IMR-90 (cell line): ENCODE measurements around the gene COX6B1. TPM values are rescaled to one million over a fixed set of nuclear protein-coding genes. Genes with fewer than 3 reads are reported as not detected.
A peak's percentile ranks its signal among the peaks of the same experiment; 100 is the strongest.

Source experiments
- ATAC-seq: fragments of 200-7000 bp; cut with Tn5 transposase; 2 replicates; pipeline ENCODE4 v1.9.1; 2020; ENCODE audit warnings: low read depth, mild to moderate bottlenecking, moderate library complexity
- BruUV-seq: library from RNA; stranded (reverse); fragments of 400-500 nt; replicated peaks from 2 replicates; lab custom pipeline; 2021; lab: Mats Ljungman, UMichigan
- CTCF ChIA-PET: fragments of 300-600 bp; formaldehyde crosslinking; extraction: SDS; loops from one replicate; lab custom pipeline; 2021; ENCODE audit warnings: antibody characterized with exemption; lab: Yijun Ruan, JAX
- POLR2A ChIA-PET: fragments of 300-600 bp; sonication (Branson Sonifier 250); formaldehyde crosslinking; loops from one replicate; lab custom pipeline; 2022; ENCODE audit warnings: antibody characterized with exemption; ENCODE audit not compliant: unreplicated experiment; lab: Charles Lee
- DNase-seq: peaks from one replicate; pipeline ENCODE4 v3.0.0; 2013
- H2AFZ ChIP-seq: replicated peaks from 2 replicates; pipeline ENCODE3; 2013; ENCODE audit warnings: low read length, mild to moderate bottlenecking; ENCODE audit not compliant: poor library complexity
- H2AK5ac ChIP-seq: 2 replicates; pipeline ENCODE4 v1.6.1; 2013; ENCODE audit warnings: low read depth, low read length, inconsistent platforms
- H2AK9ac ChIP-seq: replicated peaks from 2 replicates; pipeline ENCODE3; 2013; ENCODE audit warnings: mild to moderate bottlenecking, low read depth, low read length, moderate library complexity; ENCODE audit not compliant: poor library complexity
- H2BK120ac ChIP-seq: 2 replicates; pipeline ENCODE4 v1.6.1; 2013; ENCODE audit warnings: low read depth, low read length, inconsistent platforms
- H2BK15ac ChIP-seq: 3 replicates; pipeline ENCODE4 v1.6.1; 2013; ENCODE audit warnings: low read depth, low read length, inconsistent platforms
- H2BK20ac ChIP-seq: 2 replicates; pipeline ENCODE4 v1.6.1; 2013; ENCODE audit warnings: low read depth, mild to moderate bottlenecking, inconsistent platforms, low read length, moderate library complexity
- H2BK5ac ChIP-seq: 2 replicates; pipeline ENCODE4 v1.6.1; 2013; ENCODE audit warnings: mild to moderate bottlenecking, low read depth, low read length, inconsistent platforms; ENCODE audit not compliant: poor library complexity, severe bottlenecking
- H3K14ac ChIP-seq: replicated peaks from 2 replicates; pipeline ENCODE4 v1.6.1; 2013; ENCODE audit warnings: low read depth, low read length, inconsistent platforms
- H3K18ac ChIP-seq: 2 replicates; pipeline ENCODE4 v1.6.1; 2013; ENCODE audit warnings: low read depth, low read length, control low read depth
- H3K23ac ChIP-seq: 2 replicates; pipeline ENCODE4 v1.6.1; 2013; ENCODE audit warnings: low read depth, low read length, inconsistent platforms
- H3K27ac ChIP-seq: 2 replicates; pipeline ENCODE4 v1.5.1; 2013; ENCODE audit warnings: mild to moderate bottlenecking, control low read depth, low read length; ENCODE audit not compliant: insufficient read depth
- H3K27me3 ChIP-seq: 2 replicates; pipeline ENCODE4 v1.6.1; 2013; ENCODE audit warnings: low read length; ENCODE audit not compliant: control insufficient read depth, insufficient read depth
- H3K36me3 ChIP-seq: 2 replicates; pipeline ENCODE4 v1.6.1; 2013; ENCODE audit warnings: low read length, mixed read lengths; ENCODE audit not compliant: control insufficient read depth, insufficient read depth
- H3K4ac ChIP-seq: 2 replicates; pipeline ENCODE4 v1.6.1; 2013; ENCODE audit warnings: low read depth, low read length, inconsistent platforms
- H3K4me1 ChIP-seq: 2 replicates; pipeline ENCODE4 v1.6.1; 2013; ENCODE audit warnings: low read length, mixed read lengths; ENCODE audit not compliant: control insufficient read depth, insufficient read depth
- H3K4me2 ChIP-seq: 2 replicates; pipeline ENCODE4 v1.6.1; 2013; ENCODE audit warnings: low read depth, mild to moderate bottlenecking, control low read depth, low read length, moderate library complexity
- H3K4me3 ChIP-seq: 2 replicates; pipeline ENCODE4 v1.5.1; 2013; ENCODE audit warnings: low read depth, mild to moderate bottlenecking, control low read depth, low read length, moderate library complexity; ENCODE audit not compliant: insufficient read depth
- H3K56ac ChIP-seq: 2 replicates; pipeline ENCODE4 v1.6.1; 2013; ENCODE audit warnings: low read length, inconsistent platforms; ENCODE audit not compliant: insufficient read depth; ENCODE audit errors: extremely low read depth
- H3K79me1 ChIP-seq, 2 experiments: 2 replicates each; pipeline ENCODE4 v1.6.1; 2013; ENCODE audit warnings: low read length in 2 of 2, inconsistent platforms in 1 of 2, low read depth in 1 of 2
- H3K9ac ChIP-seq: 2 replicates; pipeline ENCODE4 v1.6.1; 2013; ENCODE audit warnings: low read depth, low read length, control low read depth
- H3K9me1 ChIP-seq: 2 replicates; pipeline ENCODE4 v1.6.1; 2013; ENCODE audit warnings: low read length, inconsistent platforms; ENCODE audit not compliant: insufficient read depth
- H3K9me3 ChIP-seq: 2 replicates; pipeline ENCODE4 v1.6.1; 2013; ENCODE audit warnings: low read length; ENCODE audit not compliant: control insufficient read depth, insufficient read depth
- H4K20me1 ChIP-seq: 2 replicates; pipeline ENCODE4 v1.6.1; 2013; ENCODE audit warnings: low read length, inconsistent platforms; ENCODE audit not compliant: insufficient read depth
- H4K5ac ChIP-seq: 2 replicates; pipeline ENCODE4 v1.6.1; 2013; ENCODE audit warnings: mild to moderate bottlenecking, low read depth, low read length, control low read depth
- H4K8ac ChIP-seq, 2 experiments: 2 replicates each; pipeline ENCODE4 v1.6.1; 2013; ENCODE audit warnings: low read depth in 2 of 2, low read length in 2 of 2, control low read depth in 1 of 2, inconsistent platforms in 1 of 2
- H4K91ac ChIP-seq: 2 replicates; pipeline ENCODE4 v1.6.1; 2013; ENCODE audit warnings: low read depth, low read length, inconsistent platforms; ENCODE audit not compliant: insufficient read depth
- BHLHE40 ChIP-seq: fragments of 150-350 bp; IDR thresholded peaks from 2 replicates; pipeline ENCODE4 v1.6.1; 2016; ENCODE audit warnings: mild to moderate bottlenecking, low read depth, low read length
- CEBPB ChIP-seq: IDR thresholded peaks from 2 replicates; pipeline ENCODE4 v1.6.1; 2012; ENCODE audit warnings: low read depth, low read length, improper control_type of control experiment
- CTCF ChIP-seq: conservative IDR thresholded peaks from 2 replicates; pipeline ENCODE4 v1.5.1; 2012; ENCODE audit warnings: mild to moderate bottlenecking, low read depth, low read length, improper control_type of control experiment
- FOS ChIP-seq: fragments of 150-350 bp; IDR thresholded peaks from 2 replicates; pipeline ENCODE4 v1.6.1; 2016; ENCODE audit warnings: low read depth, low read length
- MAFK ChIP-seq: IDR thresholded peaks from 2 replicates; pipeline ENCODE4 v1.6.1; 2012; ENCODE audit warnings: low read depth, low read length, improper control_type of control experiment
- RFX5 ChIP-seq: IDR thresholded peaks from 2 replicates; pipeline ENCODE4 v1.8.0; 2012; ENCODE audit warnings: low read depth, mild to moderate bottlenecking, low read length, moderate library complexity
- USF2 ChIP-seq: fragments of 150-350 bp; IDR thresholded peaks from 2 replicates; pipeline ENCODE4 v1.6.1; 2017; ENCODE audit warnings: mild to moderate bottlenecking, antibody characterized with exemption, low read length, low read depth
- WGBS, 2 experiments: methylation state at CpG; one replicate each; pipeline versions ENCODE4 v1.1.5 to v1.1.7; 2013; ENCODE audit warnings: missing lambda C conversion rate in 2 of 2; ENCODE audit not compliant: insufficient read length in 1 of 2; ENCODE audit errors: extremely low coverage in 2 of 2; 5-methylcytosine and 5-hydroxymethylcytosine counted together
- dilution Hi-C: fragments of 300-500 bp; cut with HindIII; formaldehyde crosslinking; loops from one replicate; pipeline ENCODE4 v1.14.3; 2018; ENCODE audit warnings: low sequenced_read_pairs; ENCODE audit not compliant: unreplicated experiment
- in situ Hi-C: fragments of 300-500 bp; cut with MboI; formaldehyde crosslinking; loops from 3 replicates; pipeline ENCODE4 v1.14.3; 2019; ENCODE audit warnings: low sequenced_read_pairs, inconsistent platforms, mixed read lengths
- intact Hi-C: fragments of 100-400 bp; cut with micrococcal nuclease; formaldehyde crosslinking; loops from 2 replicates; pipeline ENCODE4 v1.10.0; 2022
- polyA plus RNA-seq, 3 experiments: library from polyadenylated mRNA; depleted of rRNA; stranded (reverse); fragments of >200 nt; gene quantifications; 2 replicates each; pipeline ENCODE4 v1.2.3, GENCODE V29; 2012; ENCODE audit warnings: low replicate concordance in 1 of 3
- total RNA-seq: library from RNA; depleted of rRNA; stranded (reverse); fragments of >200 nt; gene quantifications from 2 replicates; pipeline ENCODE4 v1.2.3, GENCODE V29; 2012

The COX6B1 gene
- total and polyA plus RNA-seq, 2 of the 4 experiments (the other 2 are of a cell fraction) = 914 to 983 TPM

- Histone ChIP-seq H3K36me3 (peaks cover 1% of the 10 kb centered on the region; the same call in 1 of the 2 replicates), H3K9me3 (peaks cover 6% of the 10 kb centered on the region), H3K56ac (no peak overlapping the region), H2AK9ac (no peak overlapping the region), H3K9ac (no peak overlapping the region), H3K4me3 (no peak overlapping the region), H3K27ac (no peak overlapping the region), H3K23ac (no peak overlapping the region), H3K4me2 (no peak overlapping the region), H4K20me1 (no peaks in the 10 kb centered on the region), H3K9me1 (peaks cover 7% of the 10 kb centered on the region; the same call in 1 of the 2 replicates), H3K4me1 (no peaks in the 10 kb centered on the region), H4K5ac (no peak overlapping the region), H3K14ac (no peak overlapping the region), H4K8ac (no peak overlapping the region), H2BK5ac (no peak overlapping the region), H3K18ac (no peak overlapping the region), H2BK15ac (no peak overlapping the region), H2BK120ac (no peak overlapping the region), H3K27me3 (no peaks in the 10 kb centered on the region), H4K91ac (no peak overlapping the region), H3K79me1 (peaks cover 0 to 11% of the 10 kb centered on the region in 2 experiments; a peak in 1 of 4 replicates), H2AK5ac (no peak overlapping the region), H3K4ac (no peak overlapping the region), H2BK20ac (no peak overlapping the region), H2AFZ (peak overlapping the region; percentile 61)
- no TSS peak for BruUV-seq
- 53% methylated on average over 2 of the region's 6 CpGs; no CpG with 5 or more reads in 1 of the 2 experiments for WGBS, 2 experiments
- in situ Hi-C loops = no loop called here
- TF ChIP-seq FOS (no peak), MAFK (no peak), CEBPB (no peak), BHLHE40 (no peak), RFX5 (no peak), USF2 (no peak), CTCF (no peak)
- DNase-seq = no peak
- POLR2A ChIA-PET = no interaction called here
- dilution Hi-C loops = no loop called here
- intact Hi-C loops = no loop called here
- CTCF ChIA-PET = no interaction called here
- no peak for ATAC-seq
Measured at GRCh38 chr19:35609851-35610353, 38.2 kb upstream of the COX6B1 start.
